Activated CD4-positive, CD25-positive, alpha-beta regulatory T cell treated with anti-CD3 and anti-CD28 coated beads, Interleukin-2, amount 50 U/mL, for 24 hours (primary cell): ENCODE results near the gene RAB6B.

ENCODE experiments used
- ATAC-seq, 2 donors: fragments of 150-1000 bp; cut with Tn5 transposase; one replicate each; pipeline ENCODE4 v1.10.0; 2021; ENCODE audit warnings: mild to moderate bottlenecking in 1 of 2, moderate library complexity in 1 of 2

The RAB6B gene

DNA sequence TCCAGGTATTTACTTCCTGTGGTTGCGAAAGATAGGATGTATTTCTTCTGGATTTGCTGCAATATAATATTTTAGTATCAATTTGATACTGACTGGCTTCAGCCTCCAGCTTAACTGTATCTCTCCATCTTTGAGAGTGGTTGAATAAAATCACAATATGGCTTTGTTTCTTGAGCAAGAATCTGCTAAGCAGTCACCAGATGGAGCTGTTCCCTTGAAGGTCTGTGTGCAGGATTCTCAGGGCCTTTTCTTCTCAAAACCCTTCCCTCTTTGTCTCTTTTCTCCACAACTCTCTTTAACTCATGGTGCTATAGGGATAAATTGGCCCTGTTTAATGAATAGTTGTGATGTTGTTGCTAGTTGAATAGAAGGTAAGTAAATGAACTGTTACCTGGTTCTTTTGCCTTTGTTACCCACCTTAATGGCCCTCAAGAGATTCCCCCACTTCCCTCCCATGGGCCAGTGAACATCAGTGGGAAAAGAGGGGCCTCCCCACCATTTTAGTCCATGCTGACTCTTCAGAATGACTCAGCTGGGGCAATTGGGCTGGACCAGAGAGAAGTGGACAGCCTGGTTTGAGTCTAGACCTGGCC lies 34.8 kb upstream of the RAB6B start:
- ATAC-seq = no peak

DNA sequence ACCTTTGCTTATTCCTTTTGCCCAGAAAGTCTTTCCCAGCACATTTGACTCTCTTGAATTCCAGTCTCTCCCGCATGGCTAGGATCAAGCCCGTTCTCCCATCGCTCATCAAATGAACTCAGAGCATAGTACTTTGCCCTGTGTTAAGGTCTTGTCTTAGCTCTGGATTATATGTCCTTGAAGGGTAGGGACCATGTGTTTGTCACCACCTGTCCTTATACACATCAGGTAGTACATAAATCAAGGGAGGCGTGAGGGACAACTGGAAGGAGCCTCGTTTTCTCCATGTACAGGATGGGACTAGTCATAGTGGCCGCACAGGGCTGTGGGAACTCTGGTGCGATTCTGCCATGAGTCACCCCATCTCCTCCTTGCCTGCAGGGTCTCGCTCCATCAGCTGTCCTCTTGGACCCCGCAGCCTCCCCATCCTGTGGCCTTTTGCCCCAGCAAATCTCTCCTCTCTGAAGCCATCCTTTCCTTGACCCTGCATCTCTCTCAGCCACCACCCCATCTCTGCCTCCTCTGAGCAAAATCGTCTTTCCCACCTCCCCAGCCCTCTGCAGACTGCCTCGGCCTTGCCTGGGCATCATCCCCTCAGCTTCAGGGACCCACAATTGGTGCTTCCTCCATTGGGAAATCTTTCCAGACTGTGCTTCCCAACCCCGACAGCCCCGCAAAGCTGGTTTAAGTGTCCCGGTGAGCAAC lies 33.4 kb upstream of the RAB6B start:
- ATAC-seq = no peak

DNA sequence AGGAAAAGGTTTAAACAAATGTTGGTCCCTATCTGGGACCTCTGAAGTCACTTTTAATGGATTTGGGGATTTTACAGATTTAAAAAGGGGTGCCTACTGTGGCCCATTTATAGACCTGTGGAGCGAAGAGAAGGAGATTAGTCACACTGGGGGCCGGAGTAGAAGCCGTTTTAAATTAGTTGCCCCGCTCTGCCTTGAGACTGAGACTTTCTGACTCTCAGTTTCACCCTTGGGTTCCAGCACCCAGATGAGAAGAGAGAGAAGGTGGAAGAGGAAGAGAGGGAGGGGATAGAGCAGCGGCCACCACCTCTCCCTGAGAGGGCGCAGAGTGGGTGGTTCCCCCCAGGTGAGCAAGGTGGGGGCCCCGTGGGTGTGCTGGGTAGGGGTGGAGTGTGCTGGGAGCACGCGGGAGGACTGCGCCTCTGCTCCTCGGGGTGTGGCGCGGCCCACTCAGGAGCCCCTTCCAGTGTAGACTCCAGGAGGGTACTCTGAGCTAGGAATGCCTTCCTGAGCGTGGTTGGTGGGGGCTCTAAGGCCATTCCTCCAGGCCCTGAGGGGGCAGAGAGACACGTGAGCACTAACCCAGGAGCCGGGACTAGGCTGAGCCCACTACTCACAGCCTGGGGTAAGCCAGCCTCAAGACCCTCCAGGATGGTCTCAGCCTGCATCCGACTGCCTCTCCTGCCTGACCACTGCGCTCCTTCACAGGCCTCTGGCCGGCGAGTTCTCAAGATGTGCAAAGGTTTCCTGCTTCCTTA lies 32.6 kb upstream of the RAB6B start:
- no peak for ATAC-seq

DNA sequence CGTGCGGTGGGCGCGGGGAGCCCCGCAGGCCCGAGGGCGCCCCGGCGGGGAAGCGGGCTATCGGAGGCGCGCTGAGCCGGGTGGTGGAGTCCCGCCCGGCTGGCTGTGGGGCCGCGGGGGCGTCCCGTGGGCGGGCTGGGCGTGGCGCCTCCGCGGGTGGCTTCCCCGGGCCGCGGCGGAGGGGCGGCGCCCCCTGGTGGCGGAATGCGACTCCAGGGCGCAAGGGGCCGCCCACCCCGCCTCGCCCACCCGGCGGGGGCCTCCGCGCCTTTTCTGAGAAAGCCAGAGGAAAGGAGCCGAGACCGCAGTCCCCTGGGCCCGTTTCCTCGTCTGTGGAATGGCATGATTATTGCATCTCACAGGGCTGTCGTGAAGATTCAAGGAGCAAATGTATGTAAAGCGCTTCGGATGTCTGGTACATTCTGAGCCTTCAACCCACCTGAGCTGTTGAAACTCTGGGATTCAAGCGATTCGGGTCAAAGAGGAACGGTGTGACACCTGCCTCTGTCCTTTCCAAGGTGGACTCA lies 31.9 kb upstream of the RAB6B start:
- peak; percentile 69 to 83 for ATAC-seq

DNA sequence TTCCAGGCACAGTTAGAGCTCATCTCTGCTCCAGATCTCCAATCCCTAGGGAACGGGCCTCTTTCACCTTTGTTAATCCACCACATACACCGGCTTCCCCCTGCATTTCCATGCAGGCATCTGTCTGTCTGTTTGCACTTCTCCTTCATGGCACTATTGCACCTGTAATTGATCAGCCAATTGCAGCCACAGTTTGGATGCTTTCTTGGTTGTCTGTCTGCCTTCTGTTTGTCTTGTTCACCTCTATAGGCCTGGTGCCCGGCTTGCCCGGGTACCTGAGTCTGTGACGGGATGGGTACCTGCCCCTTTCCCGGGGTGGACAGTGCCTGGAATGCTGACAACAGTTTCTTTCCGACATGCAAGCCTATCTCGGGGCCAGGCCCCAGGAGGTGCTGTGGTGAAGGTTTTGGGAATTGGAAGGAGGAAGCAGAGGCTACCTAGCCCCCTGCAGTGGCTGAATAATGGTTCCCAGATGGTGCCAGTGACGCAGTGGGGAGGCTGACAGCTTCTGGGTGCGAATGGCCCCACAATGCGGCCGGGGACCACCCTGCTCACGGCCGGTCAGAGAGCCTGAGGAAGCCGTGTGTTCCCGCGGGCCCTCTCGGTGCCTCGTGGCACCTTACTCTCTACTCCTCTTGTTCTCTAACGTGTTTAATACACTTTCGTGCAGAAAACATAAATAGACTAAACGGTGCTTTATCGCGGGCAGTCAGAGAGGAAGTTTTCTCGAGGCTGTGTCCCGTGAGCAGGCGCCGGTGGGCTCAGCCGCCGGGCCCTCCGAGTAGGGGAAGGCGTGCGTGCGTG lies 31.3 kb upstream of the RAB6B start:
- ATAC-seq = peak in 1 of 2 donors; percentile 8

DNA sequence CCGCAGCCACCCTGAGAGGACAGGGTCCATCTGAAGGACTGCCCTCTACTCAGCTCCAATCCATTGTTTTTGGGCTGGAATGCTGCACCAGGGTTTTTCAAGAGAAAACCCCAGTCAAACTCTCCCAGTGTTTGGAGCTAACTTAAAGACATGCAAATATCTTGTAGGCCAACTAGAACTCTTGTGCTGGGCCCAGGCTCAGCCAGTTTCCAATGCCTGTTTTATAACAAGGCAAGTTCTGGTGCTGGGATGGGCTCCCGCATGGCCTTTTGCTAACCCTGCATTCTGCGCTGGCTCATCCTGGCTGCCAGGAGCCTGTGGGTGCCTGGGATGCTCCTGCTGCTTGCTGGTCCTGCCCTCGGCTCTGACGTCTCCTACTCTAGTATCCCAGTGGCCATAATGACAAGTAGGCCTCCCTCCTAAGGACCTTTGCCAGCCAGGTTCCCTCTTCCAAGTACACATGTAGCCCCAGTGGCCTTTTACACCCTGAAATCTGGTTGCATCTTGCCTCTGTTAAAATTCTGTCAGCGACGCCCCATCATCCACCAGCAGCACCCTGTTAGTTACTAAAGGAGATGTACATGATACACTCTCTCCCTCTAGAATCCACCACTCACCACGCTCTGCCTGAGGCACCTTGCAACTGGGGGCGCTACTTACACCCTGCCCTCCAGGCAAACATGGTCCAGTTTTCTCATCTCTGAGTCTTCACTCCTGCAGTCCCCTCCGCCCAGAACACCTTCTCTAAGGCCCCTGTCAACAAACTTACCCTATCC lies 30.5 kb upstream of the RAB6B start:
- no peak for ATAC-seq

DNA sequence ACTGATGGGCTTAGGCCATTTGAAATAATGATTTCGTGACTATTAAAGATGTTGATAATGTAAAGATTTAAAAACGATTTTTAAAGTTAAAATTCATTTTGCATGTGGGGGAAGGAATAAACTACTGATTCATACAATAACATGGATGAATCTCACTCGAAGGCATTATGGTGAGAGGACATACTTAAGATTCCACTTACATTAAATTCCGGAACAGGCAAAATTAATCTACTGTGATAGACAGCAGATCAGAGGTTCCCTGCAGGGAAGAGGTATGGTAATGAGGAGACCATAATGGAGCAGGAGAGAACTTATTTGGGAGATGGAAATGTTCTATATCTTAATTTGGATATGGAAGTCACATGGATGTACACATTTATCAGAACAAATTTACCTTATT lies 28.4 kb upstream of the RAB6B start:
- no peak for ATAC-seq

DNA sequence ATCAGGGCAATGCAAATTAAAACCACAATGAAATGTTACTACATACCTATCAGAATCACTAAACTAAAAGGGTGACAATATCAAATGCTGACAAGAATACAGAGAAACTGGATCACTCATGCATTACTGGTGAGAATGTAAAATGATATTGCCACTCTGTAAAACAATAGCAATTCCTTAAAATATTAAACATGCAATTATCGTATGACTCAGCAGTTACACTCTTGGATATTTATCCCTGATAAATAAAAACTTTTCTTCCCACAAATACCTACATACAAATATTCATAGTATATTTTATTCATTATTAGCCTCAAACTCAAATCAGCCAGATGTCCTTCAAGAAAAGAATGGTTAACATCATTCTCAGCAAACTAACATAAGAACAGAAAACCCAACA lies 25.9 kb upstream of the RAB6B start:
- no peak for ATAC-seq

DNA sequence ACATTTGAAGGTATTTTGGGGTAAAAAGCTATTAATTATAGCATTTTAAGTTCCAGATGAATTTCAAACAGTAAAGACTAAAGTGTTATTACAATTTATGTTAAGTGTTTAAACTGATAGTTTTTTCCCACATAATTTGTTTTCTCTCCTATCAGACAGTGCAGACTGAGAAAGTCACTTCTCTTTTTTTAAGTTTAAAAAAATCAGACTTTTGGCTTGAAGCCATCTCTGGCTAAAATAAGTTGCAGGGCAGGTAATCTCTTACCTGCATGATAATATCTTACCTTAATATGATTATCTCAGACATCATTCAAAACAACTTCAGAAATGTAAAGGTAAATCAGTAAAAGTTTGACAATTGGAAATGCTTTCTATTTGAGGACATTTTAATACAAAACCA lies 21.5 kb upstream of the RAB6B start:
- no peak for ATAC-seq

DNA sequence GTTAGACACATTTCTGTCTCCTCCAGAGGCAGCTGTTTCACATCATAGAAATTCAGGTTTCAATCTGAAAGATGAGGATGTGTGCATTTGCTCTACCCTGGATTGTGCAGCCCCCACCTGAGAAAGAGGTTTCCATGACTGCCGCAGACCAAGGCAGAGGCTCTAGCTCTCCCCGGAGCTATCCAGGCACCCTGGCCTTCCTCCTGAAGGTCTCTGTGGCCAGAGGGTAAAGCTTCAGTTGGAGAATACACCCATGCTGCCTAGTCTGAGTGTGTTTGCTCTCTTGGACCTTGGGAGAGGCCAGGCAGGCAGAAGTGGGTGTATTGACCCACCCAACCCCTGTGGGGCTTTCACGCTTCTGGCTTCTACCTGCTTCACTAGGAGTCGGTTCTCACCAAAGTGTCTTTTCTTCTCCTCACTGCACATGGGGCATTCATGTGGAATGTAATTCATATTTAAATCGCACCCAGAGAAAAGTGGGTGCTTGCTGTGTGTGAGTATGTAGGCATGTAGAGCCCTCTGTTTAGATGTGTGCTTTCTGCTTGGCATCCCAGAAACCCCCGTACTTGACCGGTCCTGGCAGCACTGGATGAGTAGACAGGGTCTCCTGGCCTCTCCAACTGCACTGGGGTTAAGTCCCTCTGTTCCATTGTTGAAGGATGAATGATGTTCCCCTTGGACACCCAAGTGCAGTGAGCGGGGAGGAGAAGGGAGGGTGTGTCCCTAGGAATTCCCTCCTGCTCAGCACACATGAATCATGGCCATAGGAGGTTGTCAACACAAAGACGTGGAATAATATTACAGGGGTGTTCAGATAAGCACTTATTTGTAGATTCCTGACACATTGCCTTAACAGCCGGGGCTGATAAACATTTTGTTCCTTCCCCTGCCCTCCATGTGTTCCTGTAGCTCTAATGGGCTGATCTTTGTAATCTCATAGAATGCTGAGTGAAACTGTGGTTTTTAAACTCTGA lies 20.3 kb upstream of the RAB6B start:
- ATAC-seq = no peak

DNA sequence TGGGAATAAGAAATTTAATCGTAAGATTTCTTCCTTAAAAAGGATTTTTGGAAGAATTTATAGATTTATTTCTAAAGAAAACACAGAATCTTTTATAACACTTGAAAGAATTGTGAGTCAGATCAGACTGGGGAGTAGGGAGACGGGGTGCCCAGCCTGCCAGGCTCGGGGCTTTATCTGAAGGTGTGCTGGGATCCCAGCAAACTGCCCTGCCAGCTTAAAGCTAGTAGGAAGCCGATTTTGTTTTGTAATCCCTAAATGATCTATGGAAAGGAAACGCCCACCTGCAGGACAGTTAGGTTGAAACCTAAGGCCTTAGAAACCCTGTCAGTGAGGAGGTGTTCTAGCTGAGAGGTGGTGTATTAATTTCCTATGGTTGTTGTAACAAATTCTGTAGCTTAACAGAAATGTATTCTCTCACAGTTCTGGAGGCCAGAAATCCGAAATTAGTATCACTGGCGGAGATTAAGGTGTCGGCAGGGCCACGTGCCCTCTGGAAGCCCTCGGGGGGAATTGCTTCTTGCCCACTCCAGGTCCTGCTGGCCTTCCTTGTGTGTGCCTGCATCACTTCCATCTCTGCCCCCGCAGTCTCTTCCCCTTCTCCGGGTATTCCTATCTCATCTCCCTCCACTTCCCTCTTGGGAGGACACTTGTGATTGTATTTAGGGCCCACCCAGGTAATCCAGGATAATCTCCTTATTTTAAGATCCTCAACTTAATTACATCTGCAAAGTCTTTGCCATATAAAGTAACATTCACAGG lies 19.3 kb upstream of the RAB6B start:
- ATAC-seq = no peak

DNA sequence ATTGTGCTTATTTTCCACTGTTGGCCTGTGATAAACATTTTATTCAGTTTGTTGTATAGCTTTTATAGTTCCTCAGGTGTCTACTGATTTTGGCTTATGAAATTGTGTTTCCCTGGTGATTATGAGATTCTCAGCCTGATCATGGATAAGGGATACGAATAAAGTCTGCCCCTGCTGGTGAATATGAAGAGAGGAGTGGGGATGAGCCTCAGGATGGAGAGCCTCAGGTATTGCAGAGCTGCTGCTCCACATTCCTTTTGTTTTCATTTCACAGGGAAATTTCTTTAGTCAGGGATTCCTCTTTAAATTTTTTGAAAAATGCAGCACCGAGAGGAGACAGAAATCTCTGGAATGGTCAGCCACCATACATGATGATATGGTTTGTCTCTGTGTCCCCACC lies 14.7 kb upstream of the RAB6B start:
- no peak for ATAC-seq

DNA sequence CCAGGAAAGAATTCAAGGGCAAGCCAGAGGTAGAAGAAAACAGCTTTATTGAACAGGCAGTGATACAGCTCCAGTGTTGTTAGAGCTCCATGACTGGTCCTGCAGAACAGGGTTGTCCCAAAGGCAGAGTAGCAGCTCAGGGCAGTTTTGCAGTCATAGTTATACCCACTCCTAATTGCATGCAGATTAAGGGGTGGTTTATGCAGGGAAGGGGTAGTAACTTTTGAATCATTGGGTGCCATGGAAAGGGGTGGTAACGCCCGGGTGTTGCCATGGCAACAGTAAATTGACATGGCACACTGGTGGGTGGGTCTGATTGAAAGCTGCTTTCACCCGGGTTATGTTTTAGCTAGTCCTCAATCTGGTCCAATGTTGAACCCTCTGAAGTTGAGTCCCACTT lies 9.7 kb upstream of the RAB6B start:
- ATAC-seq = no peak

DNA sequence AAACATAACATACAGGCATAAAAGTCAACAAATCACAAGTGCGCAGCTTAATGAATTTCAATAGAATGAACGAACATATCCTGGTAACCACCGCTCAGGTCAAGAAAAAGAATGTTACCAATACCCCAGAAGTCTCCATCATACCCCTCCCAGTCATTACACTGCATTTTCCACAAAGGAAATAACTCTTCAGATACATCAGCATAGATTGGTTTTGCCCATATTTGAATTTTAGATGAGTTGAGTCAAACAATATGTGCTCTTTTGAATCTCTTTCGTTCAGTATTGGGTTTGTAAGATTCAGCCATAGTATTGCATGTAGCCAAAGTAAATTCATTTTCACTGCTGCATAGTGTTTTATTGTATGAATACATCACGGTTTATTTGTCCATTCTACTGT lies 6.2 kb upstream of the RAB6B start:
- ATAC-seq = no peak

DNA sequence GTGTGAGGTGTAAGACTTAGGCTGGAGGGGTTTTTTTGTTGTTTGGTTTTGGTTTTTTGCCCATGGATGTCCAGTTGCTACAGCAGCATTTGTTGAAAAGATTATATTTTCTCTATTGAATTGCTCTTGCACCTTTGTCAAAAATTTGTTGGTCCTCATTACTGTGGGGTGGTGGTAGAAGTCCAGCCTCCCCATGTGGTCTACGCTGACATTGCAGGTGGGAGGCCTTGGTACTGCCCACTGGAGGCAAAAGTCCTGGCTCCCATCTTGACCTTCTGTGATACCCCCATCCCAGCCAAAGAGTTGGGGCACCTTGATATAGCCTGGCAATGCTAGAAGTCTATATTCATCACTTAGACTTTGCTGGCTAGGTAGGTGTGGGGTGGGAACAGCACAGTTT lies 5.4 kb upstream of the RAB6B start:
- no peak for ATAC-seq

DNA sequence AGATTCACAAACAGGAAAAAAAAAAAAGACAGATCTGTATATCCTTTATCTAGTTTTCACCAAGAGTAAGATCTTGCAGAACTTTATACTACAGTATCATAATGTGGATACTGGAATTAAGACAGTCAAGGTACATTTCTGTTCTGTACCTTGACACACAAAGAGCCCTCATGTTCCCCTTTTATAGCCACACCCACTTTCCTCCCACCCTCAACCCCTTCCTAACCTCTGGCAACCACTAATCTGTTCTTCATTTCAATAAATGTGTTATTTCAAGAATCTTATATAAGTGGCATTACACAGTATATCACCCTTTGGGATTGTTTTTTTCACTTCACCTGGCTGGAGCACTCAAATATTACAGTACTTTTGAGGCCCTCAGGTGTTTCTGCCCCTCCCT lies 3.6 kb upstream of the RAB6B start:
- ATAC-seq = no peak

DNA sequence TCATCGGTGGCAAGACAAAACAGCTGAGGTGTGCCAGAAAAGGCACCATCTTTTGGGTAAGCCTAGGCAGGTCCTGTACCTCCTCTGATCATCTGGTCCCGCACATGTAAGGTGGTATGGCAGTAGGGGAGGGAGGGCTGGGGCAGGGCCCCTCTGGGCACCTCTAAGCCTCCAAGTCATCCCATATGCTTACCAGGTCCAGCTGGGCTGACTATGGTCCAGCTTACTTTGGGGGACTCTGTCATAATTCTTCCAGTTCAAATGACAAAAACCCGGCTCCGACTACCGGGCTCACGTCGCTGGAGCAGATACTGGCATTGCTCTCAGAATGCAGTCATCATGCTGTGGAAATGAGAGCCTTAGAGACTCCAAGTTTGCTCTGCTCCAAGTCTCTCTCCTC lies 1.9 kb upstream of the RAB6B start:
- ATAC-seq = no peak

DNA sequence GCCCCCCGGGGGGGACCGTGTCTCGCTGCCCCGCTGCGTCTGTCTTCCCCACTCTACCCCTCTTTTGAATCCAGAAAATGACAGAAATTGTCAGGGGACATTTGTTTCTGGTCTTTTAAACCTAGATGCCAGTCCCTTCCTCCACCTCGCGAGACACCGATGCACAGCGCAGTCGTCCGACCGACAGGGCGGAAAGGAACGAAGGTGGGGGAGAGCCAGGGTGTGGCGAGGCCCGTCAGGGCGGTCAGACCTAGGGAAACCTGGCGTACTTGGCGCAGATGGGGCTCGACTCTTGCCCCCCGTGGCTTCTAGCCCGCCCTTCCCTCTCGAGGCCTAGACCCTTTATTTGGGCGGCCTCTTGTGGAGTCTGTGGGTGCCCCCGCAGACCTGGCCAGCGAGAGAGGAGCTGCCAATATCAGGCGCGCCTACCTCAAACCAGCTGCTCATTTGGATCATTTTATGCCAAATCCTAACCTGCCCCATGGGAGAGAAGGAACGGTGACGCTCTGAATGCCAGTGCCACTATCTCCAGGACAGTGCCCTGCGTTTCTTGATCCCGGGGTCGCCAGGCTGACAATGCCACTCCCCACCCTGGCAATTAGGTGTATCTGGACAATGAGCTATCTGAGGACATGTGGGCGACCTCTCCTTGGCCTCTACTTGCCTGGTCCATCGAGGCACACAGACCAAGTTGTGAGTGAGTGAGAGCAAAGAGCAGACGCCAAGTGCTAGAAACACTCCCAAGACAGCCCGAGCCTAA lies 500 bp upstream of the RAB6B start:
- ATAC-seq = no peak
